Mucosa of descending colon (tissue), 3 donors: ENCODE results near the gene SIMC1. TPM values are rescaled to one million over a fixed set of nuclear protein-coding genes. Genes with fewer than 3 reads are reported as not detected.
"Not testable (repeated sequence)": the region's sequence is repeated elsewhere in the genome, so short reads cannot be mapped to it uniquely, and the experiment has no call there.

Experiments used
- ATAC-seq: fragments of 200-7000 bp; cut with Tn5 transposase; one replicate; pipeline ENCODE4 v1.9.1; 2020; ENCODE audit warnings: mild to moderate bottlenecking, moderate library complexity
- DNase-seq, 3 donors: peaks; one replicate each; pipeline ENCODE4 v3.0.0-alpha.2; 2020
- H3K36me3 ChIP-seq: fragments of 200-600 bp; one replicate; pipeline ENCODE4 v1.8.0; 2021; ENCODE audit warnings: low read depth, mild to moderate bottlenecking
- H3K4me1 ChIP-seq: fragments of 200-600 bp; one replicate; pipeline ENCODE4 v1.8.0; 2021; ENCODE audit warnings: low read depth, mild to moderate bottlenecking
- H3K4me3 ChIP-seq: fragments of 200-600 bp; one replicate; pipeline ENCODE4 v1.8.0; 2021; ENCODE audit warnings: mild to moderate bottlenecking
- H3K9me3 ChIP-seq: fragments of 200-600 bp; one replicate; pipeline ENCODE4 v1.8.0; 2021; ENCODE audit warnings: mild to moderate bottlenecking
- intact Hi-C, 2 donors: fragments of 100-400 bp; cut with DNase I in 1 of 2; cut with micrococcal nuclease in 1 of 2; formaldehyde crosslinking; loops; one replicate each; pipeline versions ENCODE4 v1.11.0 to v1.11.1; 2022; cut with DNase I, micrococcal nuclease
- total RNA-seq, 3 donors: library from RNA; stranded (reverse); fragmentation: NEBNext Ultra II Directional in 2 of 3; extraction: Animal tissue kit (Norgen Biotek cat#: 25700) in 2 of 3; gene quantifications; one replicate each; pipeline versions ENCODE4 v1.2.1 to v1.2.4, GENCODE V29; 2021 to 2023
- TF ChIP-seq, protein P1 (sequence below): fragments of 200-600 bp; IDR thresholded peaks from one replicate; pipeline ENCODE4 v1.8.0; 2022; ENCODE audit warnings: antibody characterized with exemption, mild to moderate bottlenecking
- donor health status: DM: no; HTN: no; CAD: no; lungs with moderate emphysema.
- donor health status: DM: no; HTN: no; CAD: no.
- donor health status: DM: no; HTN: yes; CAD: no.

SIMC1 gene
- total RNA-seq, 3 donors from 2014 or later = 22.5 to 26.7 (median 26.0) TPM

DNA sequence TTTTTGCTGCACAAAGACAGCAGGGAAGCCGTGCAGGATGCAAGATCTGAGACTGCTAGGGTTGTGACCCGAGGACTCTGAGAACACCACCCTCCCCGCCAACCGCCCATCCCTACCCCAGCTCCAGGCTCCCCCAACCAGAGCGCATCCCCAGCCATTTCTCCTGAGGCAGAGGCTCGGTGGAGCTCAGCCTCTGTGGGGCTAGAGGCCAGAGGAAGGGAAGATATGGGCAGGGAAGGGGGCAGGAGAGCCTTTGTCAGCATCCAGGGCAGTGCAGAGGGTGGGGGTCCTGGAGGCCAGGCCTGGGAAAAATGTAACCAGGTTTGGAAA lies 43.2 kb upstream of the SIMC1 start:
- intact Hi-C loops, H3K4me1 ChIP-seq, H3K36me3 ChIP-seq, H3K4me3 ChIP-seq, ATAC-seq, H3K9me3 ChIP-seq, DNase-seq: not testable (repeated sequence)

DNA sequence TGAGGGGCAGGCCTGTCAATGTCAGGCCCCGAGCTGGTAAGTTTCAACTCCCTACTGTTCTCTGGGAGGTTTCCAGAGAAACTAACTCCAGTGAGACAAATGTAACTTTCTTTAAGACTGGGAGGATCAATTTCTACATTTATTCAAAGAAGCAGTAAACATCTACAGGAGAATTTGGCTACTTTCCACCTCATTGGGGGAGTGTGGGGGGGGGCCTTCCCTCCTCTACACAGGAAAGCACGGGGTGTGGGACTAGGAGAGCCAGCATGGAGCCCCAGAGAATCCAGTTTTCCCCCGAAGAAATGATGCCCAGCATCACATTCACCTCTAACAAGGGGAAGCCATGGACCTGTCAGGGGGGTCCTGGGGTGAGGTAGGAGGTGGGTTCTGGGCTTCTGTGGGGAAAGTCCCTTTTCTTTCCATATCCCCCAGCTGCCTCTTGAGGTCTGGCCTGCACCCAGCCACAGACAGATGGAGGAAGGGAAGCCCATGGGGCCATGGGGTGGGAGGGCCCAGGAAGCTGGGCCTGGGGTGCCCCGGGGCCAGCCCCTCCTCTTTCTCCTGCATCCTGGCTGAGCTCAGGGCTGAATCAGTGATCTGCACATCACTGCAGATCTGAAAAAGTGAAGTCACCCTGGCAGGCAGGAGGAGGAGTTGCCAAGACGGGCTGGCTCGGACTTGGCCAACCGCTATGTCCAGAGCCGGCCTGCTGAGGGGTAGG lies 42.6 kb upstream of the SIMC1 start:
- H3K4me1 ChIP-seq, intact Hi-C loops, DNase-seq, H3K9me3 ChIP-seq, ATAC-seq, H3K4me3 ChIP-seq, H3K36me3 ChIP-seq: not testable (repeated sequence)

- ATAC-seq, H3K4me1 ChIP-seq, intact Hi-C loops: not testable (repeated sequence)
Measured at GRCh38 chr5:176196781-176197180, 41.4 kb upstream of the SIMC1 start.

DNA sequence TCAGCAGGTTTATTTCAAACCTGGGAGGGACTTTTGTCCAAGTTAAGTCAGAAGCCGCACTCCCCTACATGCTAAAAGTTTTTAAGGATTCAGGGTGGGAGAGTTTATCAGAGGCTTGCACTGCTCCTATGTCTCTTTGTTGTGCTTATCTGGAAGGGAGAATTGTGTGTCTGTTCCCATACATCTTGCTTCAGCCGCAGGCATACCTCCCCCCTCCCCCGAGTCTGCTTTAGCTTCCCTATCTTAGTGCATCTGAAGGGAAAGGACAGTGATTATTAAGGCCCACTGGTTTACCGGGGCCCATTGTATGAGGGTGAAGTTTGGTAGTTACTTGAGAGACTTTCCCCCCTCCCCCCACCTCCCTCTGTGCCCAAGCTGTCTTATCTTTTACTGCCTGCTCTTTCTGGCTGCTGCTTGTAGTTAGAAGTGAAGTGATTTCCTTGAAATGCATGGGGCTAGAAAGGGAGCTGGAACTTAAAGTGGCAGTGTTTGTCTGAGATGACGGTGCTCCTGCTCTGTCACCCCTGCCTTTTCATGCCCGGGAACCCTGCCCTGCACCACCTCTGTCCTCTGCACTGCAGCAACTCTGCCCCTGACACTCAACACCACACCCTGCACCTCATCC lies 40.9 kb upstream of the SIMC1 start:
- H3K4me3 ChIP-seq, ATAC-seq, intact Hi-C loops, H3K9me3 ChIP-seq, H3K36me3 ChIP-seq, H3K4me1 ChIP-seq, DNase-seq: not testable (repeated sequence)

More at GRCh38 chr5:176196781-176197180, 41.4 kb upstream of the SIMC1 start:
- not testable (repeated sequence) for H3K36me3 ChIP-seq, H3K9me3 ChIP-seq, DNase-seq, H3K4me3 ChIP-seq

- H3K4me3 ChIP-seq, H3K9me3 ChIP-seq, ATAC-seq, H3K4me1 ChIP-seq, H3K36me3 ChIP-seq, DNase-seq, intact Hi-C loops: not testable (repeated sequence)
Measured at GRCh38 chr5:176198299-176198698, 39.9 kb upstream of the SIMC1 start.

GRCh38 chr5:176198991-176199733 lies 39.1 kb upstream of the SIMC1 start:
- peak; percentile 93 for ATAC-seq
- intact Hi-C loops, H3K4me1 ChIP-seq, H3K4me3 ChIP-seq, H3K9me3 ChIP-seq, H3K36me3 ChIP-seq: not testable (repeated sequence)
- peak; percentile 43 to 83 (median 66) for DNase-seq

DNA sequence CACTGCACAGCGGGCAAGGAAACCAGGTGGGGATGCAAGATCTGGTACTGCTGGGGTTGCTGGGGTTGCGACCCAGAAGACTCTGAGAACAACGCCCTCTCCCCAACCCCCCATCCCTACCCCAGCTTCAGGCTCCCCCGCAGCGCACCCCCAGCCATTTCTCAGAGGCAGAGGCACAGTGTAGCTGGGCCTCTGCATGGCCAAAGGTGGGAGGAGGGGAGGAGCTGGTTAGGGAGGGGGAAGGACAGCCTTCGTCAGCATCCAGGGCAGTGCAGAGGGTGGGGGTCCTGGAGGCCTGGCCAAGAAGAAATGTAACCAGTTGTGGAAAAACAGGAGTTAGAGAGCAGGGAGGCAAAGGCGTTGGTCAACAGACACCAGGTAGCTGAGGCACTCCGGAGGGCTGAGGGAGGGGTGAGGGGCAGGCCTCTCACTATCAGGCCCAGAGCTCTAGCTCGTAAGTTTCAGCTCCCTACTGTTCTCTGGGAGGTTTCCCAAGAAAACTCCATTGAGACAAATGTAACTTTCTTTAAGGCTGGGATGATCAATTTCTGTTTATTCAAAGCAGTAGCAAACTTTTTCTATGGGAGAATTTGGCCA lies 38.3 kb upstream of the SIMC1 start:
- H3K4me3 ChIP-seq, H3K36me3 ChIP-seq, DNase-seq, H3K4me1 ChIP-seq, H3K9me3 ChIP-seq, intact Hi-C loops, ATAC-seq: not testable (repeated sequence)

GRCh38 chr5:176201811-176202210 lies 36.4 kb upstream of the SIMC1 start:
- Histone ChIP-seq H3K9me3 (no peaks in the 10 kb centered on the region), H3K4me3 (no peak overlapping the region), H3K36me3 (no peaks in the 10 kb centered on the region), H3K4me1 (peaks cover 2% of the 10 kb centered on the region)
- ATAC-seq (no peak), DNase-seq (no peak)
- intact Hi-C loops = no loop called here
- TF ChIP-seq, protein P1, sequence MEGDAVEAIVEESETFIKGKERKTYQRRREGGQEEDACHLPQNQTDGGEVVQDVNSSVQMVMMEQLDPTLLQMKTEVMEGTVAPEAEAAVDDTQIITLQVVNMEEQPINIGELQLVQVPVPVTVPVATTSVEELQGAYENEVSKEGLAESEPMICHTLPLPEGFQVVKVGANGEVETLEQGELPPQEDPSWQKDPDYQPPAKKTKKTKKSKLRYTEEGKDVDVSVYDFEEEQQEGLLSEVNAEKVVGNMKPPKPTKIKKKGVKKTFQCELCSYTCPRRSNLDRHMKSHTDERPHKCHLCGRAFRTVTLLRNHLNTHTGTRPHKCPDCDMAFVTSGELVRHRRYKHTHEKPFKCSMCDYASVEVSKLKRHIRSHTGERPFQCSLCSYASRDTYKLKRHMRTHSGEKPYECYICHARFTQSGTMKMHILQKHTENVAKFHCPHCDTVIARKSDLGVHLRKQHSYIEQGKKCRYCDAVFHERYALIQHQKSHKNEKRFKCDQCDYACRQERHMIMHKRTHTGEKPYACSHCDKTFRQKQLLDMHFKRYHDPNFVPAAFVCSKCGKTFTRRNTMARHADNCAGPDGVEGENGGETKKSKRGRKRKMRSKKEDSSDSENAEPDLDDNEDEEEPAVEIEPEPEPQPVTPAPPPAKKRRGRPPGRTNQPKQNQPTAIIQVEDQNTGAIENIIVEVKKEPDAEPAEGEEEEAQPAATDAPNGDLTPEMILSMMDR = no peak

- H3K4me3 ChIP-seq = no peak overlapping the region
- intact Hi-C loops = no loop called here
- TF ChIP-seq, protein P1 = no peak
- H3K4me1 ChIP-seq = no peaks in the 10 kb centered on the region
- ATAC-seq = no peak
- no peaks in the 10 kb centered on the region for H3K9me3 ChIP-seq
- no peak for DNase-seq
- H3K36me3 ChIP-seq = no peaks in the 10 kb centered on the region
Measured at GRCh38 chr5:176203086-176203485, 35.1 kb upstream of the SIMC1 start.

- intact Hi-C loops, H3K9me3 ChIP-seq, H3K36me3 ChIP-seq, DNase-seq, ATAC-seq, H3K4me1 ChIP-seq, H3K4me3 ChIP-seq: not testable (repeated sequence)
Measured at GRCh38 chr5:176203535-176203934, 34.7 kb upstream of the SIMC1 start.

DNA sequence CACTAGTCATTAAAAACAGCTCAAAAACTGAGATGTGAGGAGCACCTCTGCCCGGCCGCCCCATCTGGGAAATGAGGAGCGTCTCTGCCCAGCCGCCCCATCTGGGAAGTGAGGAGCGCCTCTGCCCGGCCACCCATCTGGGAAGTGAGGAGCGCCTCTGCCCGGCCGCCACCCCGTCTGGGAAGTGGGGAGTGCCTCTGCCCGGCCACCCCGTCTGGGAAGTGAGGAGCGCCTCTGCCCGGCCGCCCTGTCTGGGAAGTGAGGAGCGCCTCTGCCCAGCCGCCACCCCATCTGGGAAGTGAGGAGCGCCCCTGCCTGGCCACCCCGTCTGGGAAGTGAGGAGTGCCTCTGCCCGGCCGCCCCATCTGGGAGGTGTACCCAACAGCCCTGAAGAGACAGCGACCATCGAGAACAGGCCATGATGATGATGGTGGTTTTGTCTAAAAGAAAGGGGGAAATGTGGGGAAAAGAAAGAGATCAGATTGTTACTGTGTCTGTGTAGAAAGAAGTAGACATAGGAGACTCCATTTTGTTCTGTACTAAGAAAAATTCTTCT lies 23.7 kb upstream of the SIMC1 start:
- H3K4me1 ChIP-seq, intact Hi-C loops, ATAC-seq, H3K9me3 ChIP-seq, H3K4me3 ChIP-seq, H3K36me3 ChIP-seq, DNase-seq: not testable (repeated sequence)
